GM19035 (cell line): ENCODE measurements around the gene PRPH2.

Source experiments
- ATAC-seq: cut with Tn5 transposase; IDR thresholded peaks from one replicate; pipeline ENCODE4 v1.9.1; 2021; ENCODE audit not compliant: unreplicated experiment

PRPH2 gene

DNA sequence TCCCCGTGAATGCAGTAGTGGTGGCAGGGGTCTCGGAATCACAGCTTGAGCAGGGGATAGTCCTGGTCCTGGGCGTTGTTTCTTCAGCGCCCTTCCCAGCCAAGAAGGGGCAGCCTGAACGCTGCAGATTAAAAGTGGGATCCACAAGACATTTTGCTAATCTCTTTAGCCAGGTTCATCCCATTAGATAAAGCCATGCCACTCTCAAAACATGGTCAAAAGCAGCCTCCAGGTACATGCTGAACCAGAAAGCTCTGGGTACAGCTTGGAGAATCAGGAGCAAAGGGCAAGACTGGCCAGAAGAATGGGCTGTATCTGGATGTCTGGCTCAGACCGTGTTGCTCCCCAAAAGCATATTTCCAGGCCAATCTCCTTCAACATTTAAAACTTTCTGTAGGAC, at the start of gene PRPH2:
TSS of gene PRPH2 (minus strand) at position 101 of the 400 bp plus-strand sequence. CDS start 263 bp downstream, outside the sequence.
- no peak for ATAC-seq

GRCh38 chr6:42771741-42772100, 49.3 kb upstream of the PRPH2 start:
- peak; percentile 20 for ATAC-seq

GRCh38 chr6:42769836-42770235, 47.4 kb upstream of the PRPH2 start:
- ATAC-seq = no peak

DNA sequence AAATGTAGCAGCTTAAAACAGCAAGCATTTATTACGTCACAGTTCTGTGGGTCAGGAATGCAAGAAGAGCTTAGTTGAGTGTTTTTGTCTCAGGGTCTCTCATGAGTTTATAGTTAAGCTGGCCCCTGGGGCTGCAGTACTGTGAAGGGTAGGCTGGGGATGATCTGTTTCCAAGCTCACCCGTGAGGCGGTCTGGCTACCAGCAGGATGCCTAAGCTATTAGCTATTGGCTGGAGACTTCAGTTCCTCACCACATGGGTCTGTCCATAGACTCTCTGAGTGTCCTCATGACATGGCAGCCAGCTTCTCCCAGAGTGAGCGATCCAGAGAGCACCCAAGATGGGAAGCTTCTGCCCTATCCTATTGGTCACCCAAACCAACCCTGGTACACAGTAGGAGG, 46.7 kb upstream of the PRPH2 start:
- ATAC-seq = no peak

DNA sequence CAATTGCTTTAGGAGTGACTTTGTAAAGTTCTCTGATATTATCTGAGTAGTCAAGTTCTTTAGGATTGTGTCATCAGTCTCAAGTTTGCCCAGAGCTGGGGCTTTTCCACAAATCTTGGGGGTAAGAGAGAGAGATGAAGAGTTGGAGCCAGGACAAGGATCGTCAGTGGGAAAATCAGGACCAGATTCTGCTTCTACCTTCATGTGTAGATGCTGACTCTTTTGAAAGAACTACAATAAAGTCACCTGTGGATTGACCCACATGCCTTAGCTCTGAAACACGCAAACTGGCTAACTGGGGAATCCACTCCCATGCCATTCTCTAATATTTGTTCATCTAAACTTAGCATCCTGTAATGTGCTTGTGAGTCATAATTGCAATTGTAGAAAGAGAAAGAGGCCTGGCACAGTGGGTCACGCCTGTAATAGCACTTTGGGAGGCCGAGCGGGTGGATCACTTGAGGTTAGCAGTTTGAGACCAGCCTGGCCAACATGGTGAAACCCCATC, 43.8 kb upstream of the PRPH2 start:
- ATAC-seq = no peak

- no peak for ATAC-seq
These were observed 42.7 kb upstream of the PRPH2 start for GRCh38 chr6:42764911-42765648.

GRCh38 chr6:42762950-42763349, 40.6 kb upstream of the PRPH2 start:
- no peak for ATAC-seq

DNA sequence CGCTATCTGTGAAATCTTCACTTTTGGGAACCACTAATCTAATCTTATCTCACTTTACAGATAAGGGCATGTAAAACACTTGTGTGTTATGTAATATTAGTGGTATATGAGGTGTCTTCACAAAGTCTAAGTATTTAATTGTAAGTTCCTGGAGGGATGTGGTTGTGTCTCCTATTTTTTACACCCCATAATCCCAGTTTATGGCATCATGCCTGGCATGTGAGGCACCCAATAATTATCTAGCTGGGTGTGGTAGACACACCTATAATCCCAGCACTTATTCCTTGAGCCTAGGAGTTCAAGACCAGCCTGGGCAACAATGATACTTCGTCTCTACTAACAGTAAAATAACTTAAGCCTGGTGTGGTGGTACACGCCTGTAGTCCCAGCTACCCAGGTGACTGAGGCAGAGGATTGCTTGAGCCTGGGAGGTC, 40.0 kb upstream of the PRPH2 start:
- ATAC-seq = no peak

DNA sequence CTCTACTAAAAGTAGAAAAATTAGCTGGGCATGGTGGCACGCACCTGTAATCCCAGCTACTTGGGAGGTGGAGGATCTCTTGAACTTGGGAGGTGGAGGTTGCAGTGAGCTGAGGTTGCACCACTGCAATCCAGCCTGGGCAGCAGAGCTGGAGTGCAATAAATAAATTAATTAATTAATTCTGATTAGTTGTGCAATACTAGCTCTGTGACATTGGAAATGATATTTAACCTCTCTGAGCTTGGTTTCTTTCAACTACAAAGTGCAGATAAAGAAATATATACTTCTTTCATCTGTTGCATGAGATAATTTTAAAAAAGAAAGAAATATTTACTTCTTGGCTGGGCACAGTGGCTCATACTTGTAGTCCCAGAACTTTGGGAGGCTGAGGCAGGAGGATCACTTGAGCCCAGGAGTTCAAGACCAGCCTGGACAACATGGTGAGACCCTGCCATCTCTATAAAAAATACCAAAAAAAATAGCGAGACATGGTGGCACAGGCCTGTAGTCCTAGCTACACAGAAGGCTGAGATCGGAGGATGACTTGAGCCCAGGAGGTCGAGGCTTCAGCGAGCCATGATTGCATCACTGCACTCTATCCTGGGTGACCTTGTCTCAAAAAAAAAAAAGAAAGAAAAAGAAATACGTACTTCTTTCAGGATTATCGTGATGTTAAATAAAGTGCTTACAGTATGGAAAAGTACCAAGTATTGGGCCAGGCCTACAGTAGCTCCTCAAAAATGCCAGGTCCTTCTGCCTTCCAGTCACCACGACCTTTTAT, 39.1 kb upstream of the PRPH2 start:
- no peak for ATAC-seq

DNA sequence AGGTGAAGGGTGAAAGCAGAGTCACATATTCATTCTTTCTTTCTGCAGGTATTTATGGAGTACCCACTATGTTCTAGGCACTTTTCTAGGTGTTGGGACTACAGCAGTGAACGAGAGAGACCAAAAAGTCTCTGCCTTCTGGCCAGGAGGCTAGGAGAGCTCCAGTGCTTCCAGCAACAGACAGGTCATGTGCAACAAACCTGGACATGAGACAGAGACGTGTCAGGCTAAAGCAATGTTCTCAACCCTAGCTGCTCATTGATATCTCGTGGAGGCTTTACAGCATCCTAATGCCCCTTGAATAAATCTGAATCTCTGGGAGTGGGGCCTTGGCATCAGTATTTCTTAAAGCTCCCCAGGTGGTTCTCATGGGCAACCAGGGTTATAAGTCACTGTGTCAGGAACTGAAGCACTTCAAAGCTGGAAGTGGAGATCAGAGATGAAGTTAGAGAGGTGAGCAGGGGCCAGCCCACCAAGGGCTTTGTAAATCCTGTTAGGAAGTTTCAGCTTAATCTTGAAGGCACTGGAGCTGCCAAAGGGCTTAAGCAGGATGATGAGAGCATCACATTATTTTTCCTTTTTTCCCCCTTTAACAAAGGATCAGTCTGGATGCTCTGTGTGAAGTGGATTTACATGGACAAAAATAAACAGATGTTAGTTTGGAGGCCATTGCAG, 36.5 kb upstream of the PRPH2 start:
- ATAC-seq = no peak

DNA sequence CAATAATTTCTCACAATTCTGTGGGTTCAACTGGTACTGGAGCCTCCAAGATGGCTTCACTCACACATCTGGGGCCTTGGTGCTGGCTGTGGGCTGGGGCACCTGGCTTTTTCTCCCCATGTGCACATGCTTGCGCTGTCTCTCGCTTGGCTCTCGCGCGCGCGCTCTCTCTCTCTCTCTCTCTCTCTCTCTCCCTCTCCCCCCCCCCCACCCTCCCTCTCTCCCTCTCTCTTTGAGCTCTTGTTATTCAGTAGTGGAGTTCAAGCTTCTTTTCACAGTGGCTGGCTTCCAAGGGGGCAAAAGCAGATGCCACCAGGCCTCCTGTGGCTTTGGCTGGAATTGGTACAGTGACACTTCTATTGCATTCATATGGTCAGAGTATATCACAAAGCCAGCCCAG, 34.3 kb upstream of the PRPH2 start:
- ATAC-seq = no peak

- no peak for ATAC-seq
These were observed 32.4 kb upstream of the PRPH2 start for GRCh38 chr6:42754759-42755158.

DNA sequence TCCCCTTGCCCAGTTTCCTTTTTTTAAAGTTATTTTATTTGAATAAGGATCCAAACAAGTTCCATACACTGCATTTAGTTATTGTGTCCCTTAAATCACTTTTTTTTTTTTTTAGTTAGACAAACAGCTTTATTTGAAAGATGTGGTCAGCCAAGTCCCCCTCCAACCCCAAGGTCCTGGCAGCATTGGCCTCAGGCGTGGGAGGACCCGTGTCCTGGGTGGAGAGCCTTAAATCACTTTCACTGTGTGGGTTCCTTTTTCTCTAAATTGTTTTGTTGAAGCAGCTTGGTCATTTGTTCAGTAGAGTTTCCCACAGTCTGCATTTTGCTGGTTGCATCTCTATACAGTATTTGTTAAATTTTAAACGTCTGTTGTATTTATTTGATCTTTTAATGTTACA, 28.7 kb upstream of the PRPH2 start:
- no peak for ATAC-seq

DNA sequence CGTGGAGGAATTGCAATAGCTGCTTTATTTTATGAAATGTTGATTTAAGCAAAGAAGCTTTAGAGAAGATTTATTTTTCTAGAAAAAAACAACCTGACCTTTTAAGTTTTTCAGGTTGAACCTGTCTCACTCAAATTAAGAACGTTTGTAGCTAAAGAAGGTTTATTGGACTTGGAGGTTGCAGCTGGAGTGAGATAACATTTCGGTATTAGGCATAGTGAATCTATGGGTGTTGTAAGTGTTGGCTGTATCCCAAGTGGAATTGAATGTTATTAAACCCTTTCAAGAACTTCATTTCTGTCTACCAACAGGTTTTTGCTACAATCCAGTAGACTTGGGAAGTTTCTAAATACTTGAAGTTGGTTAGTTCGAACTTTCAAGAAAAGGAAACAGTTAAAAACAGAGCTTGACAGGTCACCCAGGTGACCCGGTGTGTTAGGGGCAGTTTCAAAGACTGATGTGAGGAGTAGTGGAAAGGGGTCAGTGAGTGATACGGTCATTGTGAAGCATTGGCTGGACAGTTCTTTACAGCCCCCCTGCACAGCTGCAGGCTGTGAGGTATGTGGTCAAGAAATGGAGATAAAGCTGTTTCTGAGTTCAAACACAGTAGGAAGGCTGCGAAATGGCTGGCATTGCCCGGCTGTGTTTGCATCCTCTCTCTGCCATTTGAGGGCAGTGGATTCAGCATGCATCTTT, 26.0 kb upstream of the PRPH2 start:
- no peak for ATAC-seq

DNA sequence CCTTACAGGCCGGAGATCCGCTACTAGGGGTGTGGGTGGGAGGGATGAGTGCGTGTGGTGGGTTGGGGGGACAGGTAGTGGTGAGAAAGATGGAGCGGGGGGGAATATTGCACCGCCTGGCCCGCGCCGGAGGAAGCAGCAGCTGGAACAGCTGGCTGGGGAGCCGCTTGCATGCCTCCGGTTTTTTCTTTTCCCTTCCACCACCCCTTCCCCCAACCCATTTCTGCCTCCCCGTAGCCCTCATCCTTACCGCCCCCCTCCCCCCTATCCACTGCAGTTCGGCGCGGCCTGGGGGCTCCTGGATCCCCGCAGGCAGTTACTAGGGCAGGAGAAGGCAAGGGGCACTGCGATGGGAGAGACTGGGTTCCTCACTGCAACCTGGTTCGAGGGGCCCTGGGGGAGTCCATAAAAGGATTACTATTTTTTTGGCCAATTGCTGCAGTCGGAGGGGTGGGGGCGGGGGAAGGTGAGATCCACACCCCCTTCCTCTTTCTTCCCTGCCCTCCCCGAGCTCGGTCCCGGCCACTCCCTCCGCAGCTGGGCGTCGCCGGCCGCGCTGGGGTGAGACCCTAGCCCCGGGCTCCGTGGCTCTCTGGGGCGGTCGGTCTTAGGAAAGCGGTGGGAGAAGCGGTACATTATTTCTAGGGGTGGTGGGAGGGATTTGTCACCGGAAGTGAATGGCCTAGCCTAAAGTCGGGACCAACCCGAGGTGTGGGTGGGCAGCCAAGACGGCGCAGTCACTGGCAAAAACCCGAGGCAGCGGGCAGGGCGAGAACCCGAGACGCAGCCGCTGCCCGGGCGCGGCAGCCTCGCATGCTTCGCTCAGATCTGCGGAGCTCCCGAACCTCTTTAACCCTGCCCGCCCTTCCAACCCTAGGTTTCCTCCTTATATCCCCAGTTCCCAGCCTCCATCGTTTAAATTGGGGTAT, 24.3 kb upstream of the PRPH2 start:
- peak; percentile 58 for ATAC-seq

DNA sequence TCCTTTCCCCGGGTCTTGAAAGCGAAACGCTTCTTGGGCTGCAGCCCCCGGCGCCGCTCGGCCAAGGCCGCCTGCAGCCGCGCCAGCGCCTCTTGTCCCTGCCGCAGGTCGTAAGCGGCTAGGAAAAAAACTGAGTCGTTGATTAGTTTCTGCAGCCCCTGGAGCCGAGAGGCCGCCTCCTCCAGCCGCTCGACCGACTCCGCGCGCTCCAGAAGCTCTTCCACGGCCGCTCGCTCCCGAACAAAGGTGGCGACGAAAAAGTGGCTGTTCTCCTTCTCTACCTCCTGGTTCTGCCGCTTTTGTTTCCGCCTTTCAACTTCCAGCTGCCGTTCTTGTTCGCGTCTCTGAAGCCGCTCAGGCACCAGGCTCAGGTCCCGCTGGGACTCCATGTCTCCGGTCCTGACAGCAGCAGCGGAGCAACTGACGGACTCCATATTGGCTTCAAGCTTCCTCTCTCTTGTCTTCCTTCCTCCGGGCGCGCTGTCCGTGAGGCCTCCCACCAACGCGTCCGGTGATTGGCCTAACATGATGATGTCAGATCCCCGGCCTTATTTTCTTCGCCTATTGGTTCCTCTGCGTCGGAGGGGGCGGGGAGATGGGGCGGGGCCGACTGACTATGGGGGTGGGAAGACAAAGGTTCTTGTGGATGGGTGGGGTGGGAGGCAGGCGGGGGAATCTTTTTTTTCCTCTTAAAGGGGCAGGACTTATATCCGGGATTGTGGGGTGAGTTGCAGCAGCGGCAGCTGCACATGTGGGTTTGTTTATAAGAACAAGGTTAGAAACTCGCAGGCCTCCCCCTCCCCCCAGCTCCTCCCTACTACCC, 23.5 kb upstream of the PRPH2 start, which contains the start of gene TBCC:
TSS of gene TBCC (minus strand) at position 464 of the 823 bp plus-strand sequence. CDS start at position 434, 30 bp downstream.
- peak; percentile 79 for ATAC-seq

GRCh38 chr6:42745083-42745639, 22.8 kb upstream of the PRPH2 start:
- no peak for ATAC-seq

DNA sequence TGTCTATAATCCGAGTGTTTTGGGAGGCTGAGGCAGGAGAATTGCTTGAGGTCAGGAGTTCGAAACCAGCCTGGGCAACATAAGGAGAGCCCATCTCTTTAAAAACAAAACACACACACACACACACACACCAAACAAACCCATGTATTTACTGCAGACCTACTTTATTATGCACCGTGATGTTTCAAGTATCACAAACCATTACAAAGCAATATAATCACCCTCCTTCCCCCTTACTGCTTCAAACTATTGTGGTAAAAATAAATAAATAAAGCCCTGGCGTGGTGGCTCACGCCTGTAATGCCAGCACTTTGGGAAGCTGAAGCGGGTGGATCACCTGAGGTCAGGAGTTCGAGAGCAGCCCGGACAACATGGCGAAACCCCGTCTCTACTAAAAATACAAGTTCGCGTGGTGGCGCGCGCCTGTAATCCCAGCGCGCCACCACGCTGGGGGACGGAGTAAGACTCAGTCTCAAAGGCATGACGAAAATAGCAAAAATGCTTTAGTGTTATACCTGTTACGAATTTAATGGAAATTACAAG, 22.0 kb upstream of the PRPH2 start:
- no peak for ATAC-seq
